ENCODE measurements around the gene MCAT.

DNA sequence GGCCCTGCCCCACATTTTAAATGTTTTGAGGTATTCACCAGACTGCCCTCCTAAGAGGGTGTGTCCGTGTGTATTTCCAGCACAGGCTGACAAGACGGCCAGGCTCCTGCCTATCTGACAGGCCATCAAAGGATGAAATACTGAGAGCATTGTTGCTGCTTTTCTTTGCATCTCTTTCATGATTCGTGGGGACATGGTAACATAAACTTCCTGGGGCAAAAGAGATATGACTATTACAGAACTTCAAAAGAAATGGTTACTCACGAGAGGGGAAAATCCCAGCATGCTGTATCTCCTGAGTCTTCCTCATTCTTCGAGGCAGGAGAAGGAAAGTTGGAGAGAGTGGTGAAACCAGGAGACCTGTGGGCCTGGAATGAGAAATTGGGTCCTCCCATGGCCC, 43.0 kb downstream of the MCAT start:
- no peak for TF ChIP-seq CTCF (IDR thresholded peaks at IDR 0.05)
- no peak for TF ChIP-seq POLR2A (IDR thresholded peaks at IDR 0.05)
